Activated naive CD4-positive, alpha-beta T cell treated with anti-CD3 and anti-CD28 coated beads for 36 hours (primary cell): ENCODE results near the gene PAX8. TPM values are rescaled to one million over a fixed set of nuclear protein-coding genes. Genes with fewer than 3 reads are reported as not detected.
A peak's percentile ranks its signal among the peaks of the same experiment; 100 is the strongest.

Experiments used
- CTCF ChIA-PET: fragments of 350-600 bp; sonication (Branson Sonifier 250); formaldehyde crosslinking; loops from one replicate; lab custom pipeline; 2021; ENCODE audit warnings: antibody characterized with exemption; lab: Charles Lee
- DNase-seq: peaks from one replicate; pipeline ENCODE4 v3.0.0-alpha.2; 2020
- H3K27ac Mint-ChIP-seq: one replicate; pipeline ENCODE4 v1.8.0; 2021; ENCODE audit warnings: mild to moderate bottlenecking, mixed read lengths
- H3K27me3 Mint-ChIP-seq: one replicate; pipeline ENCODE4 v1.8.0; 2021; ENCODE audit warnings: low read depth, mixed read lengths
- H3K36me3 Mint-ChIP-seq: one replicate; pipeline ENCODE4 v1.8.0; 2021; ENCODE audit warnings: low read depth, mixed read lengths
- H3K4me1 Mint-ChIP-seq: one replicate; pipeline ENCODE4 v1.8.0; 2021; ENCODE audit warnings: low read depth, mixed read lengths
- H3K4me3 Mint-ChIP-seq: one replicate; pipeline ENCODE4 v1.8.0; 2021; ENCODE audit warnings: mild to moderate bottlenecking, moderate library complexity, mixed read lengths
- H3K9me3 Mint-ChIP-seq: one replicate; pipeline ENCODE4 v1.8.0; 2021; ENCODE audit warnings: mixed read lengths
- intact Hi-C: fragments of 100-400 bp; cut with micrococcal nuclease; formaldehyde crosslinking; loops from one replicate; pipeline ENCODE4 v1.15.1; 2023
- total RNA-seq, 2 experiments: library from RNA; stranded (reverse); gene quantifications; one replicate each; pipeline ENCODE4 v1.2.3, GENCODE V29; 2021

Gene PAX8
- total RNA-seq, 2 experiments from 2014 or later = 2.0 to 2.8 TPM

- Mint-ChIP-seq H3K27ac (no peak overlapping the region), H3K36me3 (peaks cover 43% of the 10 kb centered on the region), H3K4me1 (peaks cover 42% of the 10 kb centered on the region), H3K9me3 (no peaks in the 10 kb centered on the region), H3K4me3 (no peak overlapping the region), H3K27me3 (no peaks in the 10 kb centered on the region)
- intact Hi-C loops = no loop called here
- DNase-seq = no peak
- CTCF ChIA-PET = interaction anchor here (0.7 to 2.4 kb wide), 4 partner anchors 19 to 107 kb away, joined by 3 to 21 read pairs (median 4); partner anchors contain the start of gene PSD4
Observed at GRCh38 chr2:113192459-113193100, 86.1 kb downstream of the PAX8 start.

- Mint-ChIP-seq H3K27me3 (no peaks in the 10 kb centered on the region), H3K4me1 (peaks cover 47% of the 10 kb centered on the region), H3K36me3 (peaks cover 38% of the 10 kb centered on the region), H3K4me3 (no peak overlapping the region), H3K27ac (peak overlapping the region; percentile 36), H3K9me3 (no peaks in the 10 kb centered on the region)
- intact Hi-C loops = no loop called here
- CTCF ChIA-PET = interaction anchor here (0.7 to 2.4 kb wide), 7 partner anchors 9 to 56 kb away, joined by 3 to 19 read pairs (median 4); partner anchors contain the start of gene PSD4
- DNase-seq = no peak
Observed at GRCh38 chr2:113190871-113191270, 87.8 kb downstream of the PAX8 start.

GRCh38 chr2:113187771-113188170 lies 91.0 kb downstream of the PAX8 start:
- intact Hi-C loops = loop anchor here (1.0 kb wide), 1 partner anchor 8 kb away; no protein-coding TSS in a partner anchor
- Mint-ChIP-seq H3K4me3 (no peak overlapping the region), H3K4me1 (peaks cover 50% of the 10 kb centered on the region), H3K36me3 (peaks cover 34% of the 10 kb centered on the region), H3K27ac (peak overlapping the region; percentile 70), H3K9me3 (no peaks in the 10 kb centered on the region), H3K27me3 (no peaks in the 10 kb centered on the region)
- CTCF ChIA-PET = interaction anchor here (0.9 to 1.5 kb wide), 2 partner anchors 19 to 203 kb away, joined by 3 to 4 read pairs; no protein-coding TSS in a partner anchor
- DNase-seq = no peak

GRCh38 chr2:113186433-113186796 lies 92.3 kb downstream of the PAX8 start:
- H3K36me3 Mint-ChIP-seq = peaks cover 37% of the 10 kb centered on the region
- intact Hi-C loops = no loop called here
- H3K27ac Mint-ChIP-seq = peak overlapping the region; percentile 83
- DNase-seq = no peak
- H3K4me1 Mint-ChIP-seq = peaks cover 62% of the 10 kb centered on the region
- H3K4me3 Mint-ChIP-seq = no peak overlapping the region
- H3K27me3 Mint-ChIP-seq = no peaks in the 10 kb centered on the region
- CTCF ChIA-PET = interaction anchor here (1.5 kb wide), 1 partner anchor 204 kb away, joined by 3 read pairs; no protein-coding TSS in a partner anchor
- no peaks in the 10 kb centered on the region for H3K9me3 Mint-ChIP-seq

GRCh38 chr2:113185664-113186432 lies 92.9 kb downstream of the PAX8 start:
- CTCF ChIA-PET = no interaction called here
- H3K4me1 Mint-ChIP-seq = peaks cover 68% of the 10 kb centered on the region
- no peaks in the 10 kb centered on the region for H3K27me3 Mint-ChIP-seq
- H3K36me3 Mint-ChIP-seq = peaks cover 39% of the 10 kb centered on the region
- no peak for DNase-seq
- peak overlapping the region; percentile 83 for H3K27ac Mint-ChIP-seq
- H3K4me3 Mint-ChIP-seq = no peak overlapping the region
- intact Hi-C loops = no loop called here
- no peaks in the 10 kb centered on the region for H3K9me3 Mint-ChIP-seq

GRCh38 chr2:113184531-113185230 lies 94.0 kb downstream of the PAX8 start:
- intact Hi-C loops = no loop called here
- Mint-ChIP-seq H3K9me3 (no peaks in the 10 kb centered on the region), H3K4me1 (peaks cover 75% of the 10 kb centered on the region), H3K27ac (peak overlapping the region; percentile 83), H3K4me3 (no peak overlapping the region), H3K36me3 (peaks cover 40% of the 10 kb centered on the region), H3K27me3 (no peaks in the 10 kb centered on the region)
- CTCF ChIA-PET = interaction anchor here (1.8 to 1.9 kb wide), 2 partner anchors 19 to 47 kb away, joined by 7 to 19 read pairs; no protein-coding TSS in a partner anchor
- no peak for DNase-seq

DNA sequence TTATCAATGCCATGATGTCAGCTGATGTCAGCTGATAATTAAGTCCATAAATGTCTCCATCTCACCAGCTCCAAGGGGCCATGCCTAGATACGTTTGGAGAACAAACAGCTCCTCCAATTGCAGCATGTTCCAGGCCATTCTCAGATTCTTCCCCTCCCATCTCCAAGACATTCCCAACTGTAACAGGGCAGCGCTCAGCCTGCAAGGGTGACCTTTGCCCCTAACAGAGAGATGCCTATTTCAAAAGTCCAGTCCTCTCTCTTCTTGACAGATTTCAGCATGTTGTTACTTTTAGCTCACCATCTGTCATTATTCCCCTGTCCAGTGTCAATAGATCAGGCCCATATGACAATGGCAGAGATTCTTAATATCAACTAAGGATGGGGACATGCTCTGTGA lies 95.0 kb downstream of the PAX8 start:
- H3K27ac Mint-ChIP-seq = no peak overlapping the region
- intact Hi-C loops = no loop called here
- CTCF ChIA-PET = interaction anchor here (0.8 to 1.9 kb wide), 4 partner anchors 10 to 46 kb away, joined by 3 to 19 read pairs (median 6); partner anchors contain the start of gene PSD4
- H3K4me1 Mint-ChIP-seq = peaks cover 77% of the 10 kb centered on the region
- H3K27me3 Mint-ChIP-seq = no peaks in the 10 kb centered on the region
- no peak overlapping the region for H3K4me3 Mint-ChIP-seq
- H3K36me3 Mint-ChIP-seq = peaks cover 41% of the 10 kb centered on the region
- no peaks in the 10 kb centered on the region for H3K9me3 Mint-ChIP-seq
- no peak for DNase-seq

DNA sequence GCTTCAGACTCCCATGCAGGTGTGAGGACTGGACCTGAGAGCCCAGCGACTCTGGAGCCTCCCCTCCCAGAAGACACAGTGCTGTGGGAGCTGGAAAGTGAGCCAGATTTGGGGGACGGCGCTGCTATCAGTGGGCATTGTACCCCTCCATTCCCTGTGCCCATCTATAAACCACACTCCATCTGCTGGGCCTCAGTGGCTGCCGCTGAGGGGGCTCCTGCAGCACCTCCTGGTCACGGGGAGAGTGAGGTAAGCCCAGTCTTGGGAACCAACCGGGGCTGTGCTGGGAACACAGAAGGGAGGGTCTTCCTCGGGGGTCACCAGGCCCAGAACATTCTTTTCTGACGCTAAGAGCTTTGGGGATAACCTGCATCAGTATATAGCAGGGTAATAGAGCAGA lies 95.5 kb downstream of the PAX8 start:
- Mint-ChIP-seq H3K27ac (no peak overlapping the region), H3K4me3 (no peak overlapping the region), H3K27me3 (no peaks in the 10 kb centered on the region), H3K4me1 (peaks cover 81% of the 10 kb centered on the region), H3K9me3 (no peaks in the 10 kb centered on the region), H3K36me3 (peaks cover 41% of the 10 kb centered on the region)
- intact Hi-C loops = no loop called here
- no peak for DNase-seq
- CTCF ChIA-PET = interaction anchor here (0.8 to 2.4 kb wide), 5 partner anchors 10 to 46 kb away, joined by 3 to 19 read pairs (median 6); partner anchors contain the start of gene PSD4

GRCh38 chr2:113182471-113183260 lies 96.1 kb downstream of the PAX8 start:
- CTCF ChIA-PET = interaction anchor here (0.8 to 3.0 kb wide), 7 partner anchors 12 to 45 kb away, joined by 4 to 39 read pairs (median 7); no protein-coding TSS in a partner anchor
- intact Hi-C loops = no loop called here
- Mint-ChIP-seq H3K4me3 (no peak overlapping the region), H3K36me3 (peaks cover 41% of the 10 kb centered on the region), H3K4me1 (peaks cover 83% of the 10 kb centered on the region), H3K27ac (no peak overlapping the region), H3K27me3 (no peaks in the 10 kb centered on the region), H3K9me3 (no peaks in the 10 kb centered on the region)
- no peak for DNase-seq

DNA sequence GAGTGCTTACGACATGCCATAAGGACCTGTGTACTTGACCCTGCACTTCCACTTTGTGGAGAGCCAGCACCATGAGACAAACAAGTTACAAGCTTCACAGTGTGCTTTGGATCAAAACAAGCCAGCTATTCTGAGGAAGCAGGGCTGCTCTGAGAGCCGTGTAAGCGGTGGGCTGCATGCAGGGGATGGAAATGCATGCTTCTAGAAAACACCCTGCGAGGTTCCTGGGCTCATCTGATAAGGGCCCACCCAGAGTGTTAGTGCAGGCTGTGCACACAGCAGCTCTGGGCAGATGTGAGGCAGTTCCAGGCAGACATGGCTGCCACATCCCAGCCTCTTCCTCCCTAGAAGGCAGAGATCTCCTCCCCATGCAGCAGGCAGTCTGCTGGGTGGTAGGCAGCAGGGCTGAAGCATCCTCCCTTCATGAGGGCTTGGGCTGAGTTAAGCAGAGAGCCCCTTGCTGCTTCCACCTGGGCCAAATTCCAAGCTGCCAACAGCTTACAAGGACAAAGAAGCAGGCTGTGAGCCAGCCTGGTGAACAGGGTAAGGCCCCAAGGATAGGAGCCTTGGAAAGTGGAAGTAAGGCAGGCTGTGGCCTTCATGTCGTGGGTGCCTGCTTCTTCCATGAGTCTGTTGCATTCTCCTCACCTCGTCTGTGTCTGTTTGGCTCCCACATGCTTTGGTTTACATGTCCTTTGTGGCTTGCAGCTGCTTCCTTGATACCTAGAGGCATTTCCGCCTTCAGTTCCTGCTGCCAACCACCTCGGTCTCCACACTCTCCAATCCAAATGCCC lies 97.3 kb downstream of the PAX8 start:
- intact Hi-C loops = no loop called here
- no peaks in the 10 kb centered on the region for H3K27me3 Mint-ChIP-seq
- H3K36me3 Mint-ChIP-seq = peaks cover 49% of the 10 kb centered on the region
- CTCF ChIA-PET = interaction anchor here (0.6 to 3.0 kb wide), 14 partner anchors 11 to 298 kb away, joined by 3 to 39 read pairs (median 5); no protein-coding TSS in a partner anchor
- no peak overlapping the region for H3K4me3 Mint-ChIP-seq
- no peak for DNase-seq
- peak overlapping the region; percentile 77 for H3K27ac Mint-ChIP-seq
- no peaks in the 10 kb centered on the region for H3K9me3 Mint-ChIP-seq
- peaks cover 86% of the 10 kb centered on the region for H3K4me1 Mint-ChIP-seq
